HG02870 (cell line): ENCODE measurements around the gene MEG3.
A peak's percentile ranks its signal among the peaks of the same experiment; 100 is the strongest.

Experiments used
- ATAC-seq: cut with Tn5 transposase; IDR thresholded peaks from one replicate; pipeline ENCODE4 v1.9.1; 2021; ENCODE audit warnings: mild to moderate bottlenecking, moderate library complexity; ENCODE audit not compliant: unreplicated experiment

MEG3 gene

GRCh38 chr14:100844421-100844820, 18.5 kb downstream of the MEG3 start:
- no peak for ATAC-seq

DNA sequence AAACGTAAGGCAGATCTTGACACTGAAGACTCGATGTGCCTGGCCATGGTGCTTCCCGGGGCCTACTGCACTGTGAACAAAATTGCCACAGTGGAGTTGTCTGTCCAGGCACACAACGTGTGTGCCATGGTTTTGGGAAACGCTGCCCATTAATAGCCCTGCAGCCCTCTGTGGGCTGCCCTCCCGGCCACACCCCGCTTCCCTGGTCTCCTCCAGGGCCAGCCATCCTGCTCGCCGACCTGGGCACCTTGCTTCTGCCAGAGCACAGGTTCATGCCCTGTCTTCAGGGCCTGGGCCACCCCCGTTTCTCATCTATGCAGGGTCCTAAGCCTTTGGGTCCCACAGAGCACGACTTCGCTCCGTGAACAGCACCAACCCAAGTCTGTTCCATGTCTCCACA, 18.9 kb downstream of the MEG3 start:
- no peak for ATAC-seq

GRCh38 chr14:100845341-100845740, 19.4 kb downstream of the MEG3 start:
- ATAC-seq: no peak

DNA sequence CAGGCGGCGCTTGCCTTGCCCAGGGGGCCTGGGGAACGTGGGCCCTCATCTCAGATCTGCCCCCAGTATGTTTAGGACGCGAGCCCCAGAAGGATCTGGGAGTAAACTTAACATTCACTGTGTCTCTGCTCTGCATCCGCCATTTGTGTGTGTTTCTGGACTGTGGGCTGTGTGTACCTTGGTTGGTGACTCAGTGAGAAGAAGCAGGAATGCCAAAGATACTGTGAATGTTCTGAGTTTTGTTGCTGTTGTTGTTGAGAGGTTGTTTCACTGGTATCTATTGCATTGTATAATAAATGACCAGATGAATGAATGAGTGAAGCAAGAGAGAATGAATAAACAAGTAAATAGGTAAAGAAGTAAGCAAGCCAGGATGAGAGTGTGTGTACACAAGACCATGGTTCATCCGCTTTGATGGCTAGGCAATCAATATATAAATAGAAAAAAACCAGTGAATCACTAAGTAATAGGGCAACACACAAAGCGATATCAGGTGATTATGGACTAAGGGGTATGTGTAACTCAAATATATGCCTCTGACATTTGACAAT, 20.5 kb downstream of the MEG3 start:
- no peak for ATAC-seq

- no peak for ATAC-seq
Observed at GRCh38 chr14:100849115-100849781, 23.3 kb downstream of the MEG3 start.

GRCh38 chr14:100850841-100851585, 25.1 kb downstream of the MEG3 start:
- peak; percentile 73 for ATAC-seq

- no peak for ATAC-seq
Observed at GRCh38 chr14:100851586-100851916, 25.6 kb downstream of the MEG3 start.

DNA sequence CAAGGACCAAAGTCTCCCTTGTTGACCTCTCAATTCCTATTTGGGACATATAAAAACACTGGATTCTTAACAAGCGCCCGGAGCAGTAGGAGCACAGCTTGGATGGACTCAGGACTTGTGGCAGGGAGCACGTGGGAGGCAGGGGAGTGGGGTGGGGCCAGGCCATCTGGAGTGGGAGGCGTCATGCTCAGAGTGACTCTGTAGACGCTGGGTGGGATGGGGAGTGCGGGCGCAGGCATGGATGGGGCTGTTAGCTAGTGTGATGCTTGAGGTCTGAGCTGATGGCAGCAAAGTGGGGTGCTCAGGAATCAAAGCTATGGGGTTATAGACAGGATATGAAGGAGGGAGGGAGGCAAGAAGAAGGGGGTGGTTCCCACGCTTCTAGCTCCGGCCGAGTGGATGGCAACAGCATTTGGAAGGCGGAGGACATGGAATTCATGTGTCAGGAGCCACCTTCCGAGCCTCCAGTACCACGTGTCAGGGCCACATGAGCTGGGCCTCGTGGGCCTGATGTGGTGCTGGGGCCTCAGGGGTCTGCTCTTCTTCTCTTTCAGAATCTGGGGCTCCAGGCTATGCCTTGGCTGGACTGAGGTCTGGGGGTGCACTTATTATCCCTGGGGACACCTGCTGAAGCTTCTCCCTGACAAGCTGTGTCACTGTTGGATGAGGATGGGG, 26.2 kb downstream of the MEG3 start:
- ATAC-seq: no peak

DNA sequence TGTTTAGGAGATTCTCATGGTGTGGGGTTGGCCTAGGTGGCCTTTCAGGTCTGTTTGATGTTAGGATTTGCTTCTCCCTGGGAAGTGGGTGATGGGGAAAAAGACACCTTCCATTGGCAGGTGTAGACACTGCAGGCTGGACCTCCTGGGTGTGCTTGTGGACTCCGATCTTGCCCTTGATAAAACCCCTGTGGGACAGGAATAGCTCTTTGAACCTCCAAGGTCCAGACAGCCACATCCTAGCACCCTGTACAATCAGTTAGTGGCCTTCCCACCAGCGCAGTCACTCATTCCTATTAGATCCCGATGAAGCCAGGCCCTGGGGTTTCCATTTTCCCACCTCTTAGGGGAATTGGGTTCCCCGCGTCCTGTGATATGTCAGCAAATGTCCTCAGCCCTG, 28.5 kb downstream of the MEG3 start:
- ATAC-seq: no peak

DNA sequence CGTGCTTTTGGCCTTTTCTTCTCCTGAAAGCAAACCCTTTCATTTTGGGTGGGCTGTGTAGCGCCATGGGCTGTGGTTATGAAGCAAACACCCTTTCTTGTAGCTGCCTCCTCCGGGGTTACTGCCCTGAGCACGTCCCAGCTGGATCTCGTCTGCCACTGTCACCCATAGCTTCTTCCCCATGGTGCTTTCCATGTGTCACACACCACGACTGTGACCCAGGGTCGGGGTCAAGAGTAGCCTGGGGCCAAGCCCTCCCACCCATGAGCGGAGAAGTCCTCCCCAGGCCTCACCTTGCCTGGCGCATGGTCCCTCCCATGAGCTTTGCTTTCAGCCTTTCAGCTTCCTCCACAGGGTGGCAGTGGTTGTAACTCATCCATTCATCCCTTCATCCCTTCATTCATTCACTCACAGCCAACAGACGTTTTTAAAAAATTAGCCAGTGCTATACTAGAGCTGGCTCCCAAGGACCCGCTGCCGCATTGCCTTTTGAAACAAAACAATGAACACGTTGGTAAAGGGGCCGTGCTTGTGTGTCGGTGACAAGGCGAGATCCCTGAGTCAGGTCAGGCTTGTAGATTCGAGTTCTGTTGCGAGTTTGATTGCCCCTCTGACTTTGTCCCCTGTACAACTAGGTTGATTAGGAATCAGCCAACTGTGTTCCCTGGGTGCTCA, 29.5 kb downstream of the MEG3 start:
- ATAC-seq: no peak

- no peak for ATAC-seq
Observed at GRCh38 chr14:100856056-100856950, 30.4 kb downstream of the MEG3 start.

- no peak for ATAC-seq
Observed at GRCh38 chr14:100857233-100857922, 31.5 kb downstream of the MEG3 start.

GRCh38 chr14:100857923-100858837, 32.3 kb downstream of the MEG3 start:
- no peak for ATAC-seq

- ATAC-seq: no peak
Observed at GRCh38 chr14:100858838-100859220, 32.9 kb downstream of the MEG3 start.

DNA sequence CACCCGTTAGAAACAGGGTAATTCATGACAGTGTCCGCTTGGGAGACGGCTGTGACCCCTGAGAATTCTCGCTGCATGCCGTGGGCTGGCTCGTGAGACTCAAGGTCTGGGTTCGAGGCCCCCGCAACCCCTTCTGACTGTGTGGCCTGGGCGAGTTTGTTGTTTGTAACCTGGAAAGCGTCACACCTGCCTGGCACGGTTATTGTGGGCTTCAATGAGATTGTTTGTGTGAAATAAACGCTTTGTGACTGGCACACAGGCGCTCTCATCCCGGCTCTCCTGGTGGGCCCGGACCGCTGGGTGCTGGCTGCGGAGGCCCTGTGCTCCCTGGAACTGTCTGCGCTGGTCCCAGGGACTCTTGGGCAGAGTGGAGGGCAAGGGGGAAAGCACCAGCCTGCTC, 33.9 kb downstream of the MEG3 start:
- ATAC-seq: no peak

- ATAC-seq: no peak
Observed at GRCh38 chr14:100860556-100861187, 34.8 kb downstream of the MEG3 start.

- no peak for ATAC-seq
Observed at GRCh38 chr14:100861188-100861936, 35.4 kb downstream of the MEG3 start.

DNA sequence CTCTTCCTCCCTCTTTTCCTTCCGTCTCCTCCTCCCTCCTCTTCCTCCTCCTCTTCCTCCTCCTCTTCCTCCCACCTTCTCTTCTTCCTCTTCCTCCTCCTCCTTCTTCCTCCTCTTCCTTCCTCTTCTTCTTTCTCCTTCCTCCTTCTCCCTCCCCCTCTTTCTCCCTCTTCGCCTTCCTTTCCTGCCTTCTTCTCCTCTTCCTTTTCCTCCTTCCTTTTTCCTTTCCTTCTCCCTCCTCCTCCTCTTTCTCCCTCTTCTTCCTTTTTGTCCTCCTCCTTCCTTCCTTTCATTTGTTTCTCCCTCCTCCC, 36.0 kb downstream of the MEG3 start:
- no peak for ATAC-seq
